Stomach (tissue), 4 donors: ENCODE measurements around the gene DEDD.

Experiments
- POLR2A ChIP-seq, 4 donors: fragments of 450-650 bp; IDR thresholded peaks; one replicate each; pipeline ENCODE4 v1.6.1; 2016; ENCODE audit warnings: antibody characterized with exemption in 4 of 4, control low read depth in 2 of 4, mild to moderate bottlenecking in 1 of 4, moderate library complexity in 1 of 4
- POLR2AphosphoS5 ChIP-seq, 3 donors: sonication (generic); formaldehyde crosslinking; IDR thresholded peaks; one replicate each; pipeline ENCODE4 v1.6.1; 2016; ENCODE audit warnings: antibody characterized with exemption in 3 of 3
- TF ChIP-seq, protein P1 (sequence below), 7 experiments: fragments of 450-650 bp in 4 of 7; fragments of 200-600 bp in 3 of 7; sonication (generic) in 3 of 7; IDR thresholded peaks; one replicate each; pipeline ENCODE4 v1.5.1; 2016 to 2019; ENCODE audit warnings: antibody characterized with exemption in 7 of 7, control low read depth in 2 of 7, mild to moderate bottlenecking in 1 of 7

DNA sequence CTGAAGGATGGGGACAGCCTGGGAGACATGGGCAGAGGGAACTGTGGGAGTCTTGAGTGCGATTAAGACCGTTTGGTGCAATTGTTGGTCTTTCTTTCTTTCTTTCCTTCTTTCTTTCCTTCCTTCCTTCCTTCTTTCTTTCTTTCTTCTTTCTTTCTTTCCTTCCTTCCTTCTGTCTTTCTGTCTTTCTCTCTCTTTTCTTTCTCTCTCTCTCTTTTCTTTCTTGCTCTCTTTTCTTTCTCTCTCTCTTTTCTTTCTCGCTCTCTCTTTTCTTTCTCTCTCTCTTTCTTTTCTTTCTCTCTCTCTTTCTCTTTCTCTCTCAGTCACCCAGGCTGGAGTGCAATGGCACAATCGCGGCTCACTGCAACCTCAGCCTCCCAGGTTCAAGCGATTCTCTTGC, 37.2 kb downstream of the DEDD start:
- TF ChIP-seq POLR2A (IDR thresholded peaks at IDR 0.05) = no peak
- TF ChIP-seq, protein P1, sequence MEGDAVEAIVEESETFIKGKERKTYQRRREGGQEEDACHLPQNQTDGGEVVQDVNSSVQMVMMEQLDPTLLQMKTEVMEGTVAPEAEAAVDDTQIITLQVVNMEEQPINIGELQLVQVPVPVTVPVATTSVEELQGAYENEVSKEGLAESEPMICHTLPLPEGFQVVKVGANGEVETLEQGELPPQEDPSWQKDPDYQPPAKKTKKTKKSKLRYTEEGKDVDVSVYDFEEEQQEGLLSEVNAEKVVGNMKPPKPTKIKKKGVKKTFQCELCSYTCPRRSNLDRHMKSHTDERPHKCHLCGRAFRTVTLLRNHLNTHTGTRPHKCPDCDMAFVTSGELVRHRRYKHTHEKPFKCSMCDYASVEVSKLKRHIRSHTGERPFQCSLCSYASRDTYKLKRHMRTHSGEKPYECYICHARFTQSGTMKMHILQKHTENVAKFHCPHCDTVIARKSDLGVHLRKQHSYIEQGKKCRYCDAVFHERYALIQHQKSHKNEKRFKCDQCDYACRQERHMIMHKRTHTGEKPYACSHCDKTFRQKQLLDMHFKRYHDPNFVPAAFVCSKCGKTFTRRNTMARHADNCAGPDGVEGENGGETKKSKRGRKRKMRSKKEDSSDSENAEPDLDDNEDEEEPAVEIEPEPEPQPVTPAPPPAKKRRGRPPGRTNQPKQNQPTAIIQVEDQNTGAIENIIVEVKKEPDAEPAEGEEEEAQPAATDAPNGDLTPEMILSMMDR (IDR thresholded peaks at IDR 0.05) = no peak
- no peak for TF ChIP-seq POLR2AphosphoS5 (IDR thresholded peaks at IDR 0.05)
